ENCODE results near the gene HOXA3. TPM values are rescaled to one million over a fixed set of nuclear protein-coding genes. Genes with fewer than 3 reads are reported as not detected.

Gene HOXA3
- total RNA-seq, 2 donors from 2014 or later: not detected

DNA sequence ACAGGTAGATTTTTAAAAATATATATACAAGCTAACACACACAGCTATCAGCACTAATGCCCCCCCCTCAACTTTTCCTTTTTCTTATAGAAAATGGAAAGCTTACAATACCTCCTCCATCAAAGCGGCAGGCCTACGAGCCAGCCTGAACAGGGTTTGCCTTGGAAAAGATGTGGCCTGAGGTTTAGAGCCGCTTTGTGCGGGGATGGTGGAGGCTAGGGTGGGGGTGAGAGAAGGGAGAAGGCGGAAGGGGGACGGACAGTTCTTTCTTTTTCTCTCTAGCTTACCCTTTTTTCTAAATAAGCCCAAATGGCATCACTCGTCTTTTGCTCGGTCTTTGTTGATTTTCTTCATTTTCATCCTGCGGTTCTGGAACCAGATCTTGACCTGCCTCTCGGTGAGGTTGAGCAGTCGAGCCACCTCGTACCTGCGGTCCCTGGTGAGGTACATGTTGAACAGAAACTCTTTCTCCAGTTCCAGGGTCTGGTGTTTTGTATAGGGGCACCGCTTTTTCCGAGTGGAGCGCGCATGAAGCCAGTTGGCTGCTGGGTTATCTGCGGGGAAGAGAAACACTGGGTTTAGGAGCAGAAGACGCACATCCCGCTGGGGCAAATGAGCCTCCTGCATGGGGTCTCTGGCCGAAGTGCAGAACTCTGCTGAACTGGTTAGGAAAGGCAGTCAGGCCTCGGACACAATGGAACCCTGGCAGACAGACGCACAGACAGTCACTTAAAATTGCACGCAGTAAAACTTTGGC is 11.1 kb upstream of the HOXA3 start:
- Mint-ChIP-seq H3K4me3 (no peak overlapping the region), H3K27ac (no peak overlapping the region)

DNA sequence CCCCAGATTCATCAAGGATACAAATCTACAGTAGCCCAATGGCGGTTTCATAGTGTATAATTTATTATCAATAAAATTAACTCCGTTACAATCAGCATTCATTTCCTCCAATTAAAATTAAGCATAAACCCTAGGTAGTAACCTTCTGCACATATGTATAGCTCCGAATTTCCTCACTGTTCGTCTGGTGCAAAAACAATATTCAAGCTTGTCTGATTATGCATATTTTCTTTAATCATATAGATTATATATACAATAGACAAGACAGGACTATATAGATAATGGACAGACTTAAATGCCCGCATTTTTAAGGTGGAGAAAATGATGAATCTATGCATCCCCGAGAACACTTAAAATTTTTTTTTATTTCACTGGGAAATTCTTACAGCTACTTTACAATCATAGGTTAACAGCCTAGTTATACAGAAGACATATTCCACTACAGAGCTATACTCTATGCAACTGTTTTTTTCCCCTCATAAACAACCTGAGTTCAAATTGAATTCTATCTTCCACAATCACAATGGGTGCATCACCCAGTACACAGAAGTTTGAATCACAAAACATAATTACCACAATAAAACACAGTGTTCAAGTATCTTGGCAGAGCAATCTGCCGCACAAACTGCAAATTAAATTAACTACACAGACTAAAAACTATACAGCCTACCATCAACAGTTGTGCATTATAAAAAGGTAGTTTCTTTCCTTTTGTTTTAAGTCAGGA is 10.3 kb upstream of the HOXA3 start:
- H3K36me3 Mint-ChIP-seq (ENCODE audit: insufficient read depth in 2 of 2): no peaks in the 10 kb centered on the region
- DNase-seq: no peak
- H3K27ac Mint-ChIP-seq: no peak overlapping the region

More for the DNA sequence above, 11.1 kb upstream of the HOXA3 start:
- peaks cover 0 to under 1% of the 10 kb centered on the region in 2 donors for H3K36me3 Mint-ChIP-seq (ENCODE audit: insufficient read depth in 2 of 2)
- H3K4me1 Mint-ChIP-seq (ENCODE audit: low read depth): peaks cover 36% of the 10 kb centered on the region
- ATAC-seq (replicated peaks in 1 of 2) (no peak), DNase-seq (no peak)
- peaks cover 77% of the 10 kb centered on the region for H3K27me3 Mint-ChIP-seq (ENCODE audit: low read depth)
- no peaks in the 10 kb centered on the region for H3K9me3 Mint-ChIP-seq

DNA sequence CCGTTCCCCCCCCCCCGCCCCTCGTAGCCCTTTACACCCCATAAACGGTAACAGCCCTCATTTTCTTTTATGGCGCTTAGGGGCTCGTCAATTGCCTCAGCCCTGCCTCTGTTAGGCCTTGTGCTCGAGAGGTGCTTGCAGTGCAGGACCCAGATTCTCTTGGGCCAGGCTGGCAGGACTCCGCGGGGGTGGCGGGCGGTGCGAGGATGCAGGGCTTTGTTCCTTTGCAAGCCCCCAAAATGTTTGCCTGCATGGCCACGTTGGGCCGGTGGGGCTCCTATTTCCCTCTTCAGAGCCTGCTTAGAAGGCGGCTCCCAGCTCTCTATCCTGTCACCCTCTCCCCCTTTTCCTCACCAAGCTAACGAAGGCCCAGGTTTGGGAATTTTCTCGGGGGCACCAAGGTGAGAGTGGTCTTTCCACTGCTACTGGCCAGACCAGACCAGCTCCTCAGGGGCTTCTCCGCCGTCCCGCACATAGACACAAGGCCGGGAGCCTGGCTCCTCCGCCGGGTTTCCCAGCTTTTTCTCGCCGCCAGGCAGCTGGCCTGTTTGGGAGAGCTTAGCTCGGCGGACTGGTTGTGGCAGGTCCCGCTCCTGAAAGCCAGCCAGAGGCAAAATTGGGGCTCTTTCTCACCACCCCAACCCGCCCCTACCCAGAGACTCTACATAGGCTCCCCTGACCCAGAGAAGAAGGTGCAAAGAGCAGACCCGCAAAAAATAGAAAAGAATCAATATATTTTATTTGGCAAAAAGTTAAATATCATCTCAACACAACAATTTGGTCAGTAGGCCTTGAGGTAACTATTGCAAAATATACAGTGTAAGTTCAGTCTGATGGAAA is 9.6 kb upstream of the HOXA3 start:
- Mint-ChIP-seq H3K4me3 (no peak overlapping the region), H3K27me3 (ENCODE audit: low read depth) (peaks cover 77% of the 10 kb centered on the region), H3K9me3 (no peaks in the 10 kb centered on the region), H3K4me1 (ENCODE audit: low read depth) (peaks cover 34% of the 10 kb centered on the region), H3K27ac (no peak overlapping the region), H3K36me3 (ENCODE audit: insufficient read depth in 2 of 2) (no peaks in the 10 kb centered on the region)
- DNase-seq (no peak), ATAC-seq (replicated peaks in 1 of 2) (no peak)

More for the DNA sequence above, 10.3 kb upstream of the HOXA3 start:
- H3K4me1 Mint-ChIP-seq (ENCODE audit: low read depth): peaks cover 36% of the 10 kb centered on the region
- no peaks in the 10 kb centered on the region for H3K9me3 Mint-ChIP-seq
- no peak for ATAC-seq (replicated peaks in 1 of 2)
- peaks cover 77% of the 10 kb centered on the region for H3K27me3 Mint-ChIP-seq (ENCODE audit: low read depth)
- no peak overlapping the region for H3K4me3 Mint-ChIP-seq

DNA sequence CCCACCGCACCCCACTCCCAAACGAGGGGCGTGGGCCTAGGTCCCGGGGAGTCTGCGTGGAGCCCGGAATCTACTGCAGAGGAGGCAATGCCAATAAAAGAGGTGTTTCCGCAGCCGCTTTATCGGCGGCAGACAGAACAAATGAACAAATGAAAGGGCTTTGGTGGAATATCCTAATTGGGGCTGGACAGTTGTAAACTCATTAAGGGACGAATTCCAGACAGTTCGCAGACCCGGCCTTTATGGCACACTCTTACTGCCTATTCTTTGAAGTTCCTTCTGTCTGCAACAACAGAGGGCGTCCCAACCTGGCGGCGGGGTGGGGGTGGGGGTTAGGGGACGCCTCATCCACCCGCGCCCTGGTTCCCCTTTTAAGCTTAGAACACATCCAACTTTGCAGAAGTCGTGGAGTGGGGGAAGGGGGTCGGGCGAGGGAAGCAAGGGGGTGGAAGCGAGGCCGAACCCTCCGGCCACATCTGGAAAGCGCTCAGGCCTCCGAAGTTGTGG is 8.9 kb upstream of the HOXA3 start:
- H3K27me3 Mint-ChIP-seq (ENCODE audit: low read depth): peaks cover 81% of the 10 kb centered on the region
- ATAC-seq (replicated peaks in 1 of 2) (no peak), DNase-seq (no peak)
- peaks cover 35% of the 10 kb centered on the region for H3K4me1 Mint-ChIP-seq (ENCODE audit: low read depth)
- H3K36me3 Mint-ChIP-seq (ENCODE audit: insufficient read depth in 2 of 2): no peaks in the 10 kb centered on the region
- peak overlapping the region; percentile 54 to 81 for H3K4me3 Mint-ChIP-seq
- no peak overlapping the region for H3K27ac Mint-ChIP-seq
- H3K9me3 Mint-ChIP-seq: no peaks in the 10 kb centered on the region

DNA sequence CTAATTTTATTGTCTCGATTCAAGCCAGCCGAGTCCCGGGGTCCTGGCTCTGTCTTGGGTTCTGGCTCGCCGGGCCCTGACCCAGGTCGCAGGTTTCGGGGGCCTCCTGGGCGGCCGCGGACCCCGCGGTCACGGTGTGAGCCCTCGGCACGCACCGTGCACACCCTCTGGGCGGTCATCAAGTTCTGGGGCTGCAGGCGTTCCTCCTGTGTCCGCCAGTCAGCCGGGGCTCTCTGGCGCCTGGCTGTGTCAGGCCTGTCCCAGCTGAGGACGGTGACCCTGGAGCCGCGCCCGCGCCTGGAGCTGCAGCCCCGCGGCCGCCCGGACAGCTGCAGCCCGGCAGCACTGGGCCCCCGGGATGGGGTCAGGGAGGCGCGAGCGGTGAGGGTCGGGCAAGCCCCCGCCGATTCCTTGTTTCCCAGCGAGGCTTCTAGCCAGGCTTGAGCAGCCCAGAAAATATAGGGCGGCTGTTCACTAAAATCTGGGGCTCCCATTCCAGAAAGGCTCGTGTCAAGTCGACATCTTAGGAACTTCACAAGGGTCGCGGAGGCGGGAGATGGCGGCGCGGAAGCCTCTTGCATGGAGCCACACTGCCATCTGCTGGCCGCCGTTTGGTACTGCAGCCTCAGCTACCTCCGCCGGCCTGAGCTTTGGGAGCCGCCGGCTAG is 8.3 kb upstream of the HOXA3 start:
- Mint-ChIP-seq H3K27ac (no peak overlapping the region), H3K4me3 (peak overlapping the region; percentile 54 to 81), H3K36me3 (ENCODE audit: insufficient read depth in 2 of 2) (no peaks in the 10 kb centered on the region), H3K9me3 (no peaks in the 10 kb centered on the region), H3K27me3 (ENCODE audit: low read depth) (peaks cover 82% of the 10 kb centered on the region), H3K4me1 (ENCODE audit: low read depth) (peaks cover 35% of the 10 kb centered on the region)
- DNase-seq (peak; percentile 84 to 86), ATAC-seq (replicated peaks in 1 of 2) (peak; percentile 65 to 66)

DNA sequence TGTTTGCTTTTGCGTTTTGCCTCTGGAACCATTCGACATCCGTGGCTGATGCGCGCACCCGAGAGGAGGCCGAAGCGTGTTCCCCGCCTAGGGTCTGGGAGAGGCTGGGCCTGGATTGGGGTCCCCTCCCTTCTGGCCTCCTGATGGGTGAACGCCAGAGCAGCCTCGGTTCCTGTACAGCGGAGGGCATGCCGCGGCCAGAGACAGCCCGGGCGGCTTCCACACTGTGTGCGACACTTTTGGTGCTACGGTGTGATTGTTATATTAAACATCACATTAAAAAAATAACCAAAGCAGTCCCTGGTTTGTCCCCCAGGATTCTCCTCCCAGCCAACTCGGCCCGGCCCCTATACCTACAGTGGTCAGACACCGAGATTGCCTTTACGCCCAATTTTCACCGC is 7.8 kb upstream of the HOXA3 start:
- Mint-ChIP-seq H3K27ac (no peak overlapping the region), H3K4me3 (peak overlapping the region; percentile 54 to 81), H3K36me3 (ENCODE audit: insufficient read depth in 2 of 2) (peaks cover 0 to 1% of the 10 kb centered on the region in 2 donors), H3K4me1 (ENCODE audit: low read depth) (peaks cover 38% of the 10 kb centered on the region), H3K9me3 (no peaks in the 10 kb centered on the region), H3K27me3 (ENCODE audit: low read depth) (peaks cover 85% of the 10 kb centered on the region)
- ATAC-seq (replicated peaks in 1 of 2) (peak; percentile 41 to 50), DNase-seq (no peak)

DNA sequence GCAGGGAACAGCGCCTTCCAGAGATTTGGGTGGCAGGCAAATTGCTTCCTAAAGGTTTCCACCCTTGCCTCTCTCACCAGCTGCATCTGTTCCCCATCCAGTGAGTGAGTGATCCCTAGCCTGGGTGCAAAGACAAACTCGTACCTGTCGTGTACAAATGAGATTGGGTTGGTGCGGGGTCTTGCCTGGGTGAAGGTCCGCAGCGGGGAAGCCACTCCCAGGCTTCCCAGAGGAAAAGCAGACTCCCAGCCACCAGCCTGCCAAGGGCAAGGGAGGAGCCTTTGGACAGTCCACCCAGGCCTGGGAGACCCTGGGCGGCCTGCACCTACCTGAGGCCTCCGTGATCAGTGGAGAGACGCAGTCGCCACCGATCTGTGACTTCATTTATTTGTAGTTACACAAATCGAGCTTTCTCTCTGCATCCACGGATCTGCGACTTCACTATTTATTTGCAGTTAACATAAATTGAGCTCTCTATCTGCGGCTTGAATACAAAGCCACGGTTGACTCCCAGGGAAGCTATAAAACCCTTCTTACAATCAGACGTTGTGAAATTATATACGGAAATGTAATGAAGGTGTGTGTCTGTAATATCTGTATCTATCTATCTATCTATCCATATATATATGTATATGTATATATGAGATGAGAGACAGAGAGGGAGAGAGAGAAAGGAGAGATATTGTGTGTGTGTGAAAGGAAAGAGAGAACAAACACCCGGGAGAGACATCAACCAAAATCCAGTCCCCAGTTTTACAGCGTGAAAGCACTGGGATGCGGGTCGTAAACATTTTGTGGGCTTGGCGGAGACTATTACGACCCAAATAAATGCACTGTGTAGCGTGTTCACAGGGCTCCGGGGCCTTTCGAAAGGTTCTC is 7.1 kb upstream of the HOXA3 start:
- Mint-ChIP-seq H3K27me3 (ENCODE audit: low read depth) (peaks cover 88% of the 10 kb centered on the region), H3K27ac (no peak overlapping the region), H3K9me3 (no peaks in the 10 kb centered on the region), H3K36me3 (ENCODE audit: insufficient read depth in 2 of 2) (peaks cover 1 to 2% of the 10 kb centered on the region in 2 donors), H3K4me1 (ENCODE audit: low read depth) (peaks cover 44% of the 10 kb centered on the region), H3K4me3 (peak overlapping the region; percentile 54 to 81)
- ATAC-seq (replicated peaks in 1 of 2) (no peak), DNase-seq (no peak)

DNA sequence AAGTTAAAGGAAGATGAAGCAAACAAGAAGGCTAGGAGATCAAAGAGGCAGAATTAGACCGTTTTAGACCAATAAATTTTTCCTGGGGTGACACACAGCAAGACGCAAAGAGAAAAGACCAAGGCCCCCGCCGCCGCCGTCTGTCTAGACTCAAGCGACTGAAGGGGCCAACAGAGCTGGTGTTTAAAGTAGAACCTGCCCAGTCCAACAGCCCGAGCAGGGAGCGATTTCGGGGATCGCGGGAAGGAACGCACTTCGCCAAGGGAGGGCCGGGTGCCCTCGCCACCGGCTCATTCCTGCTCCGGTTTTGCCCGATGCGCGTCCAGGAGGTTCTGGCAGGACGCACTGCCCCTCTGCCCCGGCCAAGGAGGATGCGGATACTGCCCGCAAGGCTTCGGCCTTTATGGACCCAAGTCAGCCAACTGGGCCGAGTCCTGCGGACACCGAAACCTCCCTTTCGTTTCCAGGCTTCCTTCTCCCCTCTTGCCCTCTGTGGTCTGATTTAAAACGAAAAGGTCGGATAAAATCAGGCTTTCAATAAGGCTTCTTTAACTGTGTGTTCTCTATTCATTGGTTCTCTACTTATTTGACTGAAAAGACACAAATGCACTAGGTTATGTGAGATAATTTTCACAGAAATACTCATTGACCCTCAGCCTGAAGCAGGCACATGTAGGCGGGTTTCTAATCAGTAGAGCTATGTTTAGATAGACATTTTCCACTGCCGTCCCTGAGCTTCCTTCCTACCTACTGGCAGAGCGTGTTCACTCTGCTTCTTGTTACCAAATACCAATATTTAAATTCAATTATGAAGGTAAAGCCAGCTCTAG is 6.3 kb upstream of the HOXA3 start:
- Mint-ChIP-seq H3K9me3 (no peaks in the 10 kb centered on the region), H3K27ac (no peak overlapping the region), H3K36me3 (ENCODE audit: insufficient read depth in 2 of 2) (peaks cover 1 to 2% of the 10 kb centered on the region in 2 donors), H3K27me3 (ENCODE audit: low read depth) (peaks cover 88% of the 10 kb centered on the region), H3K4me3 (peak overlapping the region; percentile 27 to 36), H3K4me1 (ENCODE audit: low read depth) (peaks cover 50% of the 10 kb centered on the region)
- ATAC-seq (replicated peaks in 1 of 2) (no peak), DNase-seq (no peak)

DNA sequence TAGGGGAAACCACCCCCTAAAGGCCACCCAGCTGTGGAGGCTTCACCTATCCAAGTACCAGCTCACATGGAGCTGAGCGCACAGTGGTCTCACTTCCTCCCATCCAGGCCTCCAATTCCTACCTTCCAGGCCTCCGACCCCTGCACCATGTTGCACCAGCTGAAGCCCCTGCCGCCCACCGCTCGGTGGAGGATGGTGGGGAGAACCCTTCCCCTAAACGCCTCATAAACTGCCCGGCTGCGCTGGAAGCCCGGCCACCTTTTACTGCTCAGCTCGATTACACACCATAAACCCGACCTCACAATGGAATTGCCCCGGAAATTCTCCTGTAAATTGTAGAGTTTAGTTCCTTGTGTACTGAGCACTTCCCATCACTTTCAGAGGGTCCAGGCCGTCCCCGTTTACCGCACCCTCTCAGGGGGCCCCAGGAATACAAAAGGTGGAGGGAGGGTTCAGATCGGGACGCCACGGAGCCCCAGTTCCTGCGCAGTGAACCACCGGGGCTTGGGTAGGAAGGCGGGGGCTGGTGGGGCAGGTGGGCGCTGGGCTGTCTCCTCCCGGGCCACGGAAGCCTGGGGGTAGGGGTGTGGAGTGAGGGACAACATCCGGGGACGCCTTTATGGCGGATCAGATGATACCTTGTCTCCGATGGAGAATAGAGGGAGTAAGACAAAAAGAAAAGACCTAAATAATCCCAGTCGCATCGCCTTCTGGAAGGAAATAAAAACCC is 5.5 kb upstream of the HOXA3 start:
- Mint-ChIP-seq H3K4me1 (ENCODE audit: low read depth) (peaks cover 50% of the 10 kb centered on the region), H3K27ac (peak overlapping the region; percentile 32), H3K4me3 (peak overlapping the region; percentile 17 to 27), H3K36me3 (ENCODE audit: insufficient read depth in 2 of 2) (peaks cover 1 to 2% of the 10 kb centered on the region in 2 donors), H3K27me3 (ENCODE audit: low read depth) (peaks cover 88% of the 10 kb centered on the region), H3K9me3 (no peaks in the 10 kb centered on the region)
- no peak for DNase-seq
- ATAC-seq (replicated peaks in 1 of 2): no peak

DNA sequence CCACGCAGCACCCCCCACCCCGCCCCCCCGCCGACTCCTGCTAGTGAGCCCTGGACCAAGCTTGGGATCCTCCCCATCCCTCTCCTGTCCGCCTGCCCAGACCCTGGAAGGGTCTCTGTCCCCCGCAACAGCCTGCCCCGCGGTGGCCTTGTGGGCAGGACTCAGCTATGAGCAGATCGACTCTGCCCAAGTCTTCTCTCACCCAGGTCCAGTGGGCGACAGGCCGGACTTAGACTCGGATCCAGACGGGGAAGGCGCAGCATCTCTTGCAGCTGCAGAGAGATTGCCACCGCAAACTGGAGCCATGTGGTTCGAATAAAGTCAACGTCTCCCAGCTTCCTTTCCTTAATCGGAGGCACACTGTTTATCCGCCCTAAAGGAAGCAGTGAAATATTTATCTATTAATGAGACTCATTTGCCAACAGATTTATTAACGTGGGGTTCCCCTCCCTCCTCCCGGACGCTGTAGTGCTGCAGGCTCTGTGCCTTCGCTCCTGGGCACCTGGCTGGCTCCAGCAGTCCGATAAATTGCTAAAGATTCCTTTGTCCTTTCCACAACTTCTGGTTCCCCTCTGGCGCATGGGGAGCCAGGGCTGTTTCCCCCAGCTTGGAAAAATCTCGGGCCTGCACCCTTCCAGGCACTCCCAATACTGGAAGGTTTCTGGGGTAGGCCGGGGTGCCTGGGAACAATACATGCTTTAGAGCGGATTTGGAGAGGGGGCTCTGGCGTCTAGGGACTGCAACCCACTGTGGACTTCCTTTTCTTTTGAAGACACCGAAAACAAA is 4.7 kb upstream of the HOXA3 start:
- H3K27ac Mint-ChIP-seq: peak overlapping the region; percentile 32
- H3K4me1 Mint-ChIP-seq (ENCODE audit: low read depth): peaks cover 53% of the 10 kb centered on the region
- no peak for DNase-seq
- H3K9me3 Mint-ChIP-seq: no peaks in the 10 kb centered on the region
- H3K27me3 Mint-ChIP-seq (ENCODE audit: low read depth): peaks cover 86% of the 10 kb centered on the region
- H3K36me3 Mint-ChIP-seq (ENCODE audit: insufficient read depth in 2 of 2): peaks cover 1 to 2% of the 10 kb centered on the region in 2 donors
- no peak for ATAC-seq (replicated peaks in 1 of 2)
- peak overlapping the region; percentile 33 to 70 for H3K4me3 Mint-ChIP-seq

Measured in activated T-cell treated with anti-CD3 and anti-CD28 coated beads, Interleukin-2, amount 50 U/mL, for 72 hours (primary cell).